GM12878 (cell line): ENCODE measurements around the gene LIN37. TPM values are rescaled to one million over a fixed set of nuclear protein-coding genes. Genes with fewer than 3 reads are reported as not detected.

Experiments
- ATAC-seq: fragments of 200-7000 bp; cut with Tn5 transposase; 3 replicates; pipeline ENCODE4 v1.9.1; 2020; ENCODE audit warnings: mild to moderate bottlenecking, moderate library complexity
- BruUV-seq: library from RNA; stranded (reverse); fragments of 400-500 nt; replicated peaks from 2 replicates; lab custom pipeline; 2021; lab: Mats Ljungman, UMichigan
- CTCF ChIA-PET: fragments of 300-600 bp; sonication (Branson Sonifier 250); formaldehyde crosslinking; extraction: SDS; loops from one replicate; lab custom pipeline; 2021; ENCODE audit warnings: inconsistent platforms; lab: Yijun Ruan, JAX
- POLR2A ChIA-PET: fragments of 350-600 bp; formaldehyde crosslinking; extraction: SDS; loops from one replicate; lab custom pipeline; 2021; ENCODE audit warnings: inconsistent platforms; lab: Charles Lee
- RAD21 ChIA-PET: fragments of 300-600 bp; sonication (Branson Sonifier 250); formaldehyde crosslinking; loops from one replicate; lab custom pipeline; 2023; ENCODE audit warnings: antibody characterized with exemption; ENCODE audit not compliant: unreplicated experiment; lab: Charles Lee
- SMC1A ChIA-PET: fragments of 300-600 bp; sonication (Branson Sonifier 250); formaldehyde crosslinking; loops from one replicate; lab custom pipeline; 2023; ENCODE audit not compliant: unreplicated experiment, uncharacterized antibody; lab: Charles Lee
- DNase-seq: peaks from one replicate; pipeline ENCODE4 v3.0.0-alpha.2; 2011; ENCODE audit warnings: low read depth, low spot score
- FAIRE-seq: peaks from 3 replicates; lab custom pipeline; 2011; peaks lifted over from hg19 to GRCh38; lab: Jason Lieb, UNC
- H2AFZ ChIP-seq: 2 replicates; pipeline ENCODE4 v1.6.0; 2011; ENCODE audit warnings: low read depth, low read length, control low read depth; ENCODE audit not compliant: control insufficient read depth
- H3K27ac ChIP-seq: 2 replicates; pipeline ENCODE4 v1.5.1; 2011; ENCODE audit warnings: control low read depth; ENCODE audit not compliant: control insufficient read depth, insufficient read depth
- H3K27me3 ChIP-seq, 2 experiments: replicated peaks in 1 of 2; 2 replicates each; pipeline versions ENCODE4 v1.6.0 to v1.6.1; 2011; ENCODE audit warnings: low read length in 1 of 2; ENCODE audit not compliant: control insufficient read depth in 2 of 2, insufficient read depth in 2 of 2
- H3K36me3 ChIP-seq, 2 experiments: 2 replicates each; pipeline ENCODE4 v1.5.1; 2011; ENCODE audit warnings: low read length in 1 of 2; ENCODE audit not compliant: control insufficient read depth in 2 of 2, insufficient read depth in 2 of 2
- H3K4me1 ChIP-seq: 2 replicates; pipeline ENCODE4 v1.6.1; 2011; ENCODE audit warnings: mild to moderate bottlenecking, low read length, moderate library complexity, mixed read lengths; ENCODE audit not compliant: control insufficient read depth, insufficient read depth
- H3K4me2 ChIP-seq: 2 replicates; pipeline ENCODE4 v1.6.0; 2011; ENCODE audit warnings: control low read depth; ENCODE audit not compliant: control insufficient read depth, insufficient read depth
- H3K4me3 ChIP-seq: fragments of 200-600 bp; sonication (generic); 2 replicates; pipeline ENCODE4 v1.5.1; 2016
- H3K79me2 ChIP-seq: 2 replicates; pipeline ENCODE4 v1.6.0; 2011; ENCODE audit warnings: low read length; ENCODE audit not compliant: control insufficient read depth, insufficient read depth
- H3K9ac ChIP-seq: 2 replicates; pipeline ENCODE4 v1.8.0; 2011; ENCODE audit warnings: low read length, control low read depth, mixed read lengths; ENCODE audit not compliant: control insufficient read depth, insufficient read depth
- H3K9me3 ChIP-seq: replicated peaks from 3 replicates; pipeline ENCODE4 v1.5.1; 2011; ENCODE audit warnings: mild to moderate bottlenecking, low read length; ENCODE audit not compliant: control insufficient read depth, insufficient read depth
- H4K20me1 ChIP-seq: 2 replicates; pipeline ENCODE4 v1.6.0; 2011; ENCODE audit not compliant: control insufficient read depth, insufficient read depth
- CREM ChIP-seq: IDR thresholded peaks from 2 replicates; pipeline ENCODE4 v1.6.1; 2014; ENCODE audit warnings: antibody characterized with exemption, low read depth
- NR2F1 ChIP-seq: fragments of 450-650 bp; conservative IDR thresholded peaks from 2 replicates; pipeline ENCODE4 v1.6.1; 2017; ENCODE audit warnings: mild to moderate bottlenecking
- POLR2AphosphoS5 ChIP-seq: IDR thresholded peaks from 2 replicates; pipeline ENCODE4 v1.6.1; 2011; ENCODE audit warnings: mild to moderate bottlenecking, low read length, inconsistent platforms
- TCF12 ChIP-seq: IDR thresholded peaks from 2 replicates; pipeline ENCODE4 v1.6.1; 2011; ENCODE audit warnings: low read depth, mild to moderate bottlenecking, low read length
- TCF3 ChIP-seq: IDR thresholded peaks from 2 replicates; pipeline ENCODE4 v1.6.1; 2012; ENCODE audit warnings: low read depth, mild to moderate bottlenecking, low read length, borderline replicate concordance; ENCODE audit not compliant: insufficient read depth
- ZBED1 ChIP-seq: IDR thresholded peaks from 2 replicates; pipeline ENCODE4 v1.6.1; 2016; ENCODE audit warnings: borderline replicate concordance
- ZNF622 ChIP-seq: fragments of 450-650 bp; IDR thresholded peaks from 2 replicates; pipeline ENCODE4 v1.6.1; 2017; ENCODE audit warnings: mild to moderate bottlenecking, inconsistent platforms
- ZSCAN29 ChIP-seq: fragments of 450-650 bp; IDR thresholded peaks from 2 replicates; pipeline ENCODE4 v1.6.1; 2017; ENCODE audit warnings: mild to moderate bottlenecking, moderate library complexity
- WGBS: methylation state at CpG from one replicate; pipeline ENCODE4 v1.1.6; 2016; ENCODE audit warnings: low lambda C conversion rate; ENCODE audit not compliant: insufficient replicate concordance, insufficient coverage; ENCODE audit errors: missing lambda C conversion rate; 5-methylcytosine and 5-hydroxymethylcytosine counted together
- in situ Hi-C: fragments of 300-500 bp; cut with MboI; formaldehyde crosslinking; loops from 9 replicates; pipeline ENCODE4 v1.14.3; 2018; ENCODE audit warnings: mixed read lengths
- intact Hi-C: fragments of 100-400 bp; cut with micrococcal nuclease; formaldehyde crosslinking; loops from one replicate; pipeline ENCODE4 v1.14.2; 2022; ENCODE audit not compliant: unreplicated experiment
- polyA plus RNA-seq, 11 experiments: library from polyadenylated mRNA; depleted of rRNA in 4 of 11; unstranded in 6 of 11; stranded (reverse) in 5 of 11; fragments of >200 nt; fragmentation: Nextera tagmentation in 4 of 11; fragmentation: Illumina TruSeq in 1 of 11; extraction: Ambion mirVana in 4 of 11; extraction: Trizol in 1 of 11; gene quantifications; 1 replicate in 1 of 11; 2 replicates in 10 of 11; pipeline versions ENCODE4 v1.2.1 to v1.2.3, GENCODE V29; 2011 to 2016; ENCODE audit warnings: inconsistent platforms in 2 of 11, missing spikeins in 2 of 11, low read depth in 1 of 11
- total RNA-seq, 4 experiments: library from RNA; depleted of rRNA in 3 of 4; stranded (reverse); fragments of >200 nt in 3 of 4; fragmentation: Illumina TruSeq in 1 of 4; extraction: Trizol in 1 of 4; gene quantifications; 2 replicates each; pipeline versions ENCODE4 v1.2.1 to v1.2.3, GENCODE V29; 2013 to 2021
- TF ChIP-seq, protein P1 (sequence below): IDR thresholded peaks from 2 replicates; pipeline ENCODE4 v1.6.1; 2011; ENCODE audit warnings: low read depth, low read length, improper control_type of control experiment, borderline replicate concordance
- TF ChIP-seq, protein P2 (sequence below), 3 experiments: IDR thresholded peaks in 2 of 3; conservative IDR thresholded peaks in 1 of 3; 2 replicates each; pipeline ENCODE4 v1.5.1; 2011; ENCODE audit warnings: low read depth in 3 of 3, low read length in 3 of 3, mild to moderate bottlenecking in 3 of 3, control low read depth in 2 of 3, moderate library complexity in 2 of 3, inconsistent platforms in 1 of 3, mixed read lengths in 1 of 3; ENCODE audit not compliant: control insufficient read depth in 2 of 3, insufficient read depth in 1 of 3; ENCODE audit errors: extremely low read depth in 1 of 3
- TF ChIP-seq, protein P3 (sequence below): IDR thresholded peaks from 2 replicates; pipeline ENCODE4 v1.6.1; 2012; ENCODE audit warnings: improper control_type of control experiment, low read depth, low read length; ENCODE audit not compliant: insufficient replicate concordance

The LIN37 gene
- total and polyA plus RNA-seq, 10 of the 15 experiments (the other 5 are each of a cell fraction or from before 2014, with no cell fraction given), result 0.69 to 11.9 (median 7.6) TPM

DNA sequence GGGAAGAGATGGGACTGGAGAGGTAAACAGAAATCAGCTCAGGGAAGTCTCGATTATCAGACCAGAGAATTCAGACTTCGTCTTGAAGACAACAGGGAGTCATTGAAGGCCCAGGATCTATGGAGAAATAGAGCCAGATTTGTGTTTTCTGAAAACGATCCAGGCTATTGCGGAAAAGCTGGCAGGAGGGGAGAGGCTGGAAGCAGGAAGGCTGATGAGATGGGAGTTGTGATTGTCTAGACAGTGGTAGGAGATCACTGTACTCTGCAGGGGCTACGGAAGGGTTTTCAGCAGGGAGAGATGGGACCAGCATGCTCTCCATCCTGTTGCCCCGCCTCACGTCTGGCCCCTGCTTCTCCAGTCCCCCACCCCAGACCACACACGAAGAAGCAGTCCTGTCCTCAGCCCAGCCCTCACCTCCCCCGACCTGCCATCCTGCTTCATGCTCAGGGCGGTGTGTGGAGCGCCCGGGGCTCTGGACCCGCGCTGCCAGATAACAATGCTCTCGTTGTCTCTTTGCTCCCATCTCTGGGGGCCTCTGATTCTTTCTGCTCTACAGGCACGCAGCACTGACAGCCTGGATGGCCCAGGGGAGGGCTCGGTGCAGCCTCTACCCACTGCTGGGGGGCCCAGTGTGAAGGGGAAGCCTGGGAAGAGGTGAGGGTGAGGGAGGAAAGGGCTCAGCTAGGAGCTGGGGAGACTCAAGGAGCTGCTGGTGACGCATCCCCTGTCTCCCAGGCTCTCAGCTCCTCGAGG, 28.9 kb downstream of the LIN37 start:
- intact Hi-C loops, result no loop called here
- Histone ChIP-seq H3K27me3 (no peaks in the 10 kb centered on the region), H4K20me1 (no peaks in the 10 kb centered on the region), H3K9ac (no peak overlapping the region), H3K79me2 (no peaks in the 10 kb centered on the region), H3K36me3 (no peaks in the 10 kb centered on the region; a peak in 1 of 4 replicates), H3K4me2 (no peak overlapping the region), H2AFZ (no peak overlapping the region), H3K4me1 (no peaks in the 10 kb centered on the region), H3K4me3 (no peak overlapping the region), H3K9me3 (no peaks in the 10 kb centered on the region), H3K27ac (no peak overlapping the region)
- ChIA-PET POLR2A (interaction anchor here (0.7 to 1.7 kb wide), 3 partner anchors 29 to 65 kb away, joined by 3 to 5 read pairs (median 4); partner anchors contain the start of gene LIN37), CTCF (interaction anchor here (0.6 to 1.3 kb wide), 2 partner anchors 83 to 277 kb away, joined by 3 read pairs; partner anchors contain the start of gene THAP8), RAD21 (interaction anchor here (1.1 to 1.3 kb wide), 2 partner anchors 29 to 37 kb away, joined by 3 to 4 read pairs; partner anchors contain the start of gene LIN37), SMC1A (interaction anchor here (0.7 kb wide), 1 partner anchor 37 kb away, joined by 3 read pairs; no protein-coding TSS in a partner anchor)
- ATAC-seq (no peak), FAIRE-seq (no peak), DNase-seq (no peak)
- 60% methylated on average over 13 of the region's 19 CpGs for WGBS
- BruUV-seq, result no TSS peak
- TF ChIP-seq POLR2AphosphoS5, result no peak
- TF ChIP-seq, protein P1, sequence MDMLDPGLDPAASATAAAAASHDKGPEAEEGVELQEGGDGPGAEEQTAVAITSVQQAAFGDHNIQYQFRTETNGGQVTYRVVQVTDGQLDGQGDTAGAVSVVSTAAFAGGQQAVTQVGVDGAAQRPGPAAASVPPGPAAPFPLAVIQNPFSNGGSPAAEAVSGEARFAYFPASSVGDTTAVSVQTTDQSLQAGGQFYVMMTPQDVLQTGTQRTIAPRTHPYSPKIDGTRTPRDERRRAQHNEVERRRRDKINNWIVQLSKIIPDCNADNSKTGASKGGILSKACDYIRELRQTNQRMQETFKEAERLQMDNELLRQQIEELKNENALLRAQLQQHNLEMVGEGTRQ, result no peak
- TF ChIP-seq, protein P2, sequence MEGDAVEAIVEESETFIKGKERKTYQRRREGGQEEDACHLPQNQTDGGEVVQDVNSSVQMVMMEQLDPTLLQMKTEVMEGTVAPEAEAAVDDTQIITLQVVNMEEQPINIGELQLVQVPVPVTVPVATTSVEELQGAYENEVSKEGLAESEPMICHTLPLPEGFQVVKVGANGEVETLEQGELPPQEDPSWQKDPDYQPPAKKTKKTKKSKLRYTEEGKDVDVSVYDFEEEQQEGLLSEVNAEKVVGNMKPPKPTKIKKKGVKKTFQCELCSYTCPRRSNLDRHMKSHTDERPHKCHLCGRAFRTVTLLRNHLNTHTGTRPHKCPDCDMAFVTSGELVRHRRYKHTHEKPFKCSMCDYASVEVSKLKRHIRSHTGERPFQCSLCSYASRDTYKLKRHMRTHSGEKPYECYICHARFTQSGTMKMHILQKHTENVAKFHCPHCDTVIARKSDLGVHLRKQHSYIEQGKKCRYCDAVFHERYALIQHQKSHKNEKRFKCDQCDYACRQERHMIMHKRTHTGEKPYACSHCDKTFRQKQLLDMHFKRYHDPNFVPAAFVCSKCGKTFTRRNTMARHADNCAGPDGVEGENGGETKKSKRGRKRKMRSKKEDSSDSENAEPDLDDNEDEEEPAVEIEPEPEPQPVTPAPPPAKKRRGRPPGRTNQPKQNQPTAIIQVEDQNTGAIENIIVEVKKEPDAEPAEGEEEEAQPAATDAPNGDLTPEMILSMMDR (IDR thresholded peaks at IDR 0.05 in 2 of 3, conservative IDR thresholded peaks at IDR 0.05 in 1 of 3; ENCODE audit: control insufficient read depth in 2 of 3, extremely low read depth in 1 of 3, insufficient read depth in 1 of 3, low read depth in 3 of 3, low read length in 3 of 3), result no peak
- no peak for TF ChIP-seq TCF3
- no peak for TF ChIP-seq ZSCAN29
- no peak for TF ChIP-seq TCF12
- no peak for TF ChIP-seq NR2F1
- TF ChIP-seq CREM, result no peak
- TF ChIP-seq, protein P3, sequence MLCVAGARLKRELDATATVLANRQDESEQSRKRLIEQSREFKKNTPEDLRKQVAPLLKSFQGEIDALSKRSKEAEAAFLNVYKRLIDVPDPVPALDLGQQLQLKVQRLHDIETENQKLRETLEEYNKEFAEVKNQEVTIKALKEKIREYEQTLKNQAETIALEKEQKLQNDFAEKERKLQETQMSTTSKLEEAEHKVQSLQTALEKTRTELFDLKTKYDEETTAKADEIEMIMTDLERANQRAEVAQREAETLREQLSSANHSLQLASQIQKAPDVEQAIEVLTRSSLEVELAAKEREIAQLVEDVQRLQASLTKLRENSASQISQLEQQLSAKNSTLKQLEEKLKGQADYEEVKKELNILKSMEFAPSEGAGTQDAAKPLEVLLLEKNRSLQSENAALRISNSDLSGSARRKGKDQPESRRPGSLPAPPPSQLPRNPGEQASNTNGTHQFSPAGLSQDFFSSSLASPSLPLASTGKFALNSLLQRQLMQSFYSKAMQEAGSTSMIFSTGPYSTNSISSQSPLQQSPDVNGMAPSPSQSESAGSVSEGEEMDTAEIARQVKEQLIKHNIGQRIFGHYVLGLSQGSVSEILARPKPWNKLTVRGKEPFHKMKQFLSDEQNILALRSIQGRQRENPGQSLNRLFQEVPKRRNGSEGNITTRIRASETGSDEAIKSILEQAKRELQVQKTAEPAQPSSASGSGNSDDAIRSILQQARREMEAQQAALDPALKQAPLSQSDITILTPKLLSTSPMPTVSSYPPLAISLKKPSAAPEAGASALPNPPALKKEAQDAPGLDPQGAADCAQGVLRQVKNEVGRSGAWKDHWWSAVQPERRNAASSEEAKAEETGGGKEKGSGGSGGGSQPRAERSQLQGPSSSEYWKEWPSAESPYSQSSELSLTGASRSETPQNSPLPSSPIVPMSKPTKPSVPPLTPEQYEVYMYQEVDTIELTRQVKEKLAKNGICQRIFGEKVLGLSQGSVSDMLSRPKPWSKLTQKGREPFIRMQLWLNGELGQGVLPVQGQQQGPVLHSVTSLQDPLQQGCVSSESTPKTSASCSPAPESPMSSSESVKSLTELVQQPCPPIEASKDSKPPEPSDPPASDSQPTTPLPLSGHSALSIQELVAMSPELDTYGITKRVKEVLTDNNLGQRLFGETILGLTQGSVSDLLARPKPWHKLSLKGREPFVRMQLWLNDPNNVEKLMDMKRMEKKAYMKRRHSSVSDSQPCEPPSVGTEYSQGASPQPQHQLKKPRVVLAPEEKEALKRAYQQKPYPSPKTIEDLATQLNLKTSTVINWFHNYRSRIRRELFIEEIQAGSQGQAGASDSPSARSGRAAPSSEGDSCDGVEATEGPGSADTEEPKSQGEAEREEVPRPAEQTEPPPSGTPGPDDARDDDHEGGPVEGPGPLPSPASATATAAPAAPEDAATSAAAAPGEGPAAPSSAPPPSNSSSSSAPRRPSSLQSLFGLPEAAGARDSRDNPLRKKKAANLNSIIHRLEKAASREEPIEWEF, result no peak
- no peak for TF ChIP-seq ZNF622
- no peak for TF ChIP-seq ZBED1
- in situ Hi-C loops, result no loop called here
